HepG2 (cell line): ENCODE results near the gene GPBAR1. TPM values are rescaled to one million over a fixed set of nuclear protein-coding genes. Genes with fewer than 3 reads are reported as not detected.
A peak's percentile ranks its signal among the peaks of the same experiment; 100 is the strongest.
"Not testable (repeated sequence)": the region's sequence is repeated elsewhere in the genome, so short reads cannot be mapped to it uniquely, and the experiment has no call there.

Experiments
- ARID4A ChIP-seq: sonication (generic); formaldehyde crosslinking; IDR thresholded peaks from 2 replicates; pipeline ENCODE4 v1.5.0; 2020; ENCODE audit warnings: mild to moderate bottlenecking, missing genetic modification reagents, borderline replicate concordance
- ELF3 ChIP-seq: IDR thresholded peaks from 2 replicates; pipeline ENCODE4 v1.6.1; 2016; ENCODE audit warnings: missing genetic modification reagents, missing compliant biosample characterization
- HNF4A ChIP-seq: sonication (generic); formaldehyde crosslinking; IDR thresholded peaks from 2 replicates; pipeline ENCODE4 v1.4.0; 2020; ENCODE audit warnings: missing genetic modification reagents
- MAZ ChIP-seq, 2 experiments: sonication (generic) in 1 of 2; formaldehyde crosslinking in 1 of 2; IDR thresholded peaks; 2 replicates each; pipeline versions ENCODE4 v1.5.0 to v1.6.1; 2012 to 2020; ENCODE audit warnings: low read depth in 2 of 2, mild to moderate bottlenecking in 2 of 2, borderline replicate concordance in 1 of 2, improper control_type of control experiment in 1 of 2, low read length in 1 of 2, missing genetic modification reagents in 1 of 2, moderate library complexity in 1 of 2
- MEIS1 ChIP-seq: sonication (generic); formaldehyde crosslinking; IDR thresholded peaks from 2 replicates; pipeline ENCODE4 v1.9.0; 2021; ENCODE audit warnings: mild to moderate bottlenecking, missing genetic modification reagents, moderate library complexity, borderline replicate concordance
- MIXL1 ChIP-seq: IDR thresholded peaks from 2 replicates; pipeline ENCODE4 v1.6.1; 2016
- NR2C2 ChIP-seq: sonication (generic); formaldehyde crosslinking; IDR thresholded peaks from 2 replicates; pipeline ENCODE4 v1.4.0; 2020; ENCODE audit warnings: missing genetic modification reagents, mild to moderate bottlenecking, moderate library complexity, borderline replicate concordance
- PHF21A ChIP-seq: sonication (generic); formaldehyde crosslinking; IDR thresholded peaks from 2 replicates; pipeline ENCODE4 v1.5.0; 2020; ENCODE audit warnings: mild to moderate bottlenecking, missing genetic modification reagents
- SAP130 ChIP-seq: IDR thresholded peaks from 2 replicates; pipeline ENCODE4 v1.6.1; 2016; ENCODE audit warnings: low read depth
- SOX5 ChIP-seq: IDR thresholded peaks from 2 replicates; pipeline ENCODE4 v1.6.1; 2016; ENCODE audit warnings: borderline replicate concordance
- UBTF ChIP-seq: sonication (generic); formaldehyde crosslinking; IDR thresholded peaks from 2 replicates; pipeline ENCODE4 v1.4.0; 2020; ENCODE audit warnings: mild to moderate bottlenecking, missing genetic modification reagents
- ZNF503 ChIP-seq: sonication (generic); formaldehyde crosslinking; IDR thresholded peaks from 2 replicates; pipeline ENCODE4 v1.4.0; 2020; ENCODE audit warnings: missing genetic modification reagents
- ZSCAN25 ChIP-seq: sonication (generic); formaldehyde crosslinking; IDR thresholded peaks from 2 replicates; pipeline ENCODE4 v1.8.0; 2022; ENCODE audit warnings: mild to moderate bottlenecking, missing genetic modification reagents
- polyA plus RNA-seq, 8 experiments: library from polyadenylated mRNA; depleted of rRNA in 3 of 8; stranded (reverse) in 7 of 8; unstranded in 1 of 8; fragments of >200 nt; fragmentation: Illumina TruSeq in 4 of 8; extraction: Trizol in 4 of 8; gene quantifications; 2 replicates each; pipeline versions ENCODE4 v1.2.1 to v1.2.3, GENCODE V29; 2011 to 2016; ENCODE audit warnings: low read depth in 4 of 8, missing spikeins in 1 of 8, mixed read lengths in 1 of 8; ENCODE audit not compliant: insufficient read depth in 1 of 8
- total RNA-seq, 5 experiments: library from RNA; depleted of rRNA; stranded (reverse); fragments of >200 nt; fragmentation: Illumina TruSeq; extraction: Trizol; gene quantifications; 2 replicates each; pipeline ENCODE4 v1.2.3, GENCODE V29; 2016; ENCODE audit warnings: low read depth in 1 of 5

GPBAR1 gene
- total and polyA plus RNA-seq, 2 of the 13 experiments (the other 11 are each of a cell fraction or from before 2014, with no cell fraction given), result 0.05 to 0.09 TPM

- TF ChIP-seq ZNF503 (CRISPR knock-in tag), result peak; percentile 9; the same call in 1 of the 2 replicates
- TF ChIP-seq ELF3 (CRISPR knock-in tag), result 0 out of 2 replicates have a peak, but pooled peaks have one; percentile 11
- TF ChIP-seq MEIS1 (CRISPR knock-in tag), result peak; percentile 21; the same call in 1 of the 2 replicates
- TF ChIP-seq MAZ (IDR thresholded peaks at IDR 0.05; ENCODE audit: borderline replicate concordance, low read depth, low read length), result not testable (repeated sequence)
- peak; percentile 18; the same call in 1 of the 2 replicates for TF ChIP-seq MAZ (CRISPR knock-in tag; IDR thresholded peaks at IDR 0.05; ENCODE audit: low read depth)
- peak; percentile 18; the same call in 1 of the 2 replicates for TF ChIP-seq MIXL1
- peak; percentile 59 for TF ChIP-seq SAP130 (CRISPR knock-in tag)
- peak; percentile 1; the same call in 1 of the 2 replicates for TF ChIP-seq SOX5 (CRISPR knock-in tag)
- peak; percentile 26; the same call in 1 of the 2 replicates for TF ChIP-seq HNF4A (CRISPR knock-in tag)
- 0 out of 2 replicates have a peak, but pooled peaks have one; percentile 1 for TF ChIP-seq ZSCAN25 (CRISPR knock-in tag)
- TF ChIP-seq UBTF (CRISPR knock-in tag), result peak; percentile 32; the same call in 1 of the 2 replicates
- 0 out of 2 replicates have a peak, but pooled peaks have one; percentile 8 for TF ChIP-seq NR2C2 (CRISPR knock-in tag)
- peak; percentile 41; the same call in 1 of the 2 replicates for TF ChIP-seq PHF21A (CRISPR knock-in tag)
- 0 out of 2 replicates have a peak, but pooled peaks have one; percentile 12 for TF ChIP-seq ARID4A (CRISPR knock-in tag)
These were observed 50.9 kb downstream of the GPBAR1 start (continued) for GRCh38 chr2:218311541-218312266.
